Endodermal cell (in vitro differentiated cells): ENCODE measurements around the gene NAT8. TPM values are rescaled to one million over a fixed set of nuclear protein-coding genes. Genes with fewer than 3 reads are reported as not detected.
"Not testable (repeated sequence)": the region's sequence is repeated elsewhere in the genome, so short reads cannot be mapped to it uniquely, and the experiment has no call there.

Experiments used
- DNase-seq: peaks from one replicate; pipeline ENCODE4 v3.0.0-alpha.2; 2017
- H3K27ac ChIP-seq: 2 replicates; pipeline ENCODE4 v1.5.1; 2013; ENCODE audit warnings: mild to moderate bottlenecking, low read depth, low read length, moderate library complexity
- H3K27me3 ChIP-seq: 2 replicates; pipeline ENCODE4 v1.6.1; 2013; ENCODE audit warnings: mild to moderate bottlenecking, low read length, moderate library complexity; ENCODE audit not compliant: insufficient read depth, control insufficient read depth, poor library complexity, severe bottlenecking
- H3K36me3 ChIP-seq: 2 replicates; pipeline ENCODE4 v1.7.0; 2013; ENCODE audit warnings: mild to moderate bottlenecking, low read length, moderate library complexity; ENCODE audit not compliant: control insufficient read depth, insufficient read depth
- H3K4me1 ChIP-seq: one replicate; pipeline ENCODE4 v1.7.0; 2013; ENCODE audit warnings: low read length; ENCODE audit not compliant: control insufficient read depth, insufficient read depth
- H3K4me3 ChIP-seq: 2 replicates; pipeline ENCODE4 v1.5.1; 2013; ENCODE audit warnings: mild to moderate bottlenecking, low read length, moderate library complexity
- H3K9ac ChIP-seq: 2 replicates; pipeline ENCODE4 v1.6.1; 2013; ENCODE audit warnings: mild to moderate bottlenecking, low read length, moderate library complexity; ENCODE audit not compliant: poor library complexity, severe bottlenecking; ENCODE audit errors: extremely low read depth
- H3K9me3 ChIP-seq: 2 replicates; pipeline ENCODE4 v1.6.1; 2013; ENCODE audit warnings: mild to moderate bottlenecking, low read length, moderate library complexity; ENCODE audit not compliant: control insufficient read depth
- H3K27ac Mint-ChIP-seq: 2 replicates; pipeline ENCODE4 v1.8.0; 2020; ENCODE audit warnings: mixed read lengths
- H3K27me3 Mint-ChIP-seq: 2 replicates; pipeline ENCODE4 v1.8.0; 2021; ENCODE audit warnings: mild to moderate bottlenecking, mixed read lengths; ENCODE audit not compliant: insufficient read depth
- H3K36me3 Mint-ChIP-seq: 2 replicates; pipeline ENCODE4 v1.8.0; 2020; ENCODE audit warnings: low read depth, mixed read lengths
- H3K4me1 Mint-ChIP-seq: 2 replicates; pipeline ENCODE4 v1.8.0; 2020; ENCODE audit warnings: mixed read lengths
- H3K4me3 Mint-ChIP-seq: 2 replicates; pipeline ENCODE4 v1.8.0; 2020; ENCODE audit warnings: mild to moderate bottlenecking, moderate library complexity, mixed read lengths
- H3K9me3 Mint-ChIP-seq: 2 replicates; pipeline ENCODE4 v1.8.0; 2020; ENCODE audit warnings: mild to moderate bottlenecking, mixed read lengths
- CTCF ChIP-seq: fragments of 200-600 bp; sonication (generic); conservative IDR thresholded peaks from 2 replicates; pipeline ENCODE4 v1.5.0; 2021; ENCODE audit warnings: antibody characterized with exemption, mild to moderate bottlenecking
- WGBS, 2 experiments: methylation state at CpG; one replicate each; pipeline versions ENCODE4 v1.1.5 to v1.1.7; 2013; ENCODE audit warnings: missing lambda C conversion rate in 2 of 2, mixed read lengths in 1 of 2; ENCODE audit not compliant: insufficient coverage in 1 of 2, insufficient read length in 1 of 2; 5-methylcytosine and 5-hydroxymethylcytosine counted together
- total RNA-seq, 2 donors: library from RNA; stranded (reverse); fragmentation: NEBNext Ultra II Directional in 1 of 2; extraction: Animal tissue kit (Norgen Biotek cat#: 25700) in 1 of 2; gene quantifications; 2 replicates in 1 of 2; 3 replicates in 1 of 2; pipeline ENCODE4 v1.2.1, GENCODE V29; 2021

NAT8 gene
- total RNA-seq, 2 donors from 2014 or later = not detected

- Histone ChIP-seq H3K9ac (no peak overlapping the region), H3K4me1 (no peaks in the 10 kb centered on the region), H3K36me3 (no peaks in the 10 kb centered on the region), H3K4me3 (no peak overlapping the region), H3K9me3 (peaks cover 5% of the 10 kb centered on the region), H3K27ac (no peak overlapping the region), H3K27me3 (peaks cover 35% of the 10 kb centered on the region)
- H3K27me3 Mint-ChIP-seq = peaks cover 59% of the 10 kb centered on the region
- no peaks in the 10 kb centered on the region for H3K4me1 Mint-ChIP-seq
- no peak for DNase-seq
- WGBS, 2 experiments = 79 to 100% methylated on average over 1 to 4 of the region's 4 CpGs
- no peak overlapping the region for H3K27ac Mint-ChIP-seq
- no peak overlapping the region for H3K4me3 Mint-ChIP-seq
- H3K36me3 Mint-ChIP-seq = no peaks in the 10 kb centered on the region
- no peak for TF ChIP-seq CTCF
- peaks cover 14% of the 10 kb centered on the region for H3K9me3 Mint-ChIP-seq
These were observed 43.7 kb upstream of the NAT8 start for GRCh38 chr2:73685764-73686438.

- H3K27me3 ChIP-seq = peaks cover 35% of the 10 kb centered on the region
- not testable (repeated sequence) for H3K4me3 ChIP-seq, H3K4me3 Mint-ChIP-seq, H3K4me1 ChIP-seq, H3K9ac ChIP-seq, H3K9me3 ChIP-seq, H3K36me3 ChIP-seq, H3K27ac ChIP-seq, H3K4me1 Mint-ChIP-seq, H3K36me3 Mint-ChIP-seq, H3K27ac Mint-ChIP-seq
- peaks cover 60% of the 10 kb centered on the region for H3K27me3 Mint-ChIP-seq
- TF ChIP-seq CTCF = peak; percentile 64
- H3K9me3 Mint-ChIP-seq = peaks cover 12% of the 10 kb centered on the region
- 50 to 54% methylated on average over 1 to 6 of the region's 9 CpGs for WGBS, 2 experiments
- peak; percentile 63 for DNase-seq
These were observed 42.7 kb upstream of the NAT8 start for GRCh38 chr2:73684905-73685304.

GRCh38 chr2:73684325-73684724, 42.1 kb upstream of the NAT8 start:
- WGBS, 2 experiments = 83 to 84% methylated on average over 1 of the region's 1 CpG
- H3K27me3 Mint-ChIP-seq = peaks cover 58% of the 10 kb centered on the region
- H3K4me3 Mint-ChIP-seq, H3K36me3 Mint-ChIP-seq, H3K36me3 ChIP-seq, H3K4me1 ChIP-seq, H3K9ac ChIP-seq, H3K4me1 Mint-ChIP-seq, H3K4me3 ChIP-seq, DNase-seq, H3K27ac ChIP-seq, H3K9me3 ChIP-seq, H3K27ac Mint-ChIP-seq: not testable (repeated sequence)
- peaks cover 12% of the 10 kb centered on the region for H3K9me3 Mint-ChIP-seq
- H3K27me3 ChIP-seq = peaks cover 35% of the 10 kb centered on the region
